ENCODE results near the gene LINC01488.

Gene LINC01488

GRCh38 chr11:69451289-69451688 lies 30.2 kb upstream of the LINC01488 start:
- H3K4me3 ChIP-seq (ENCODE audit: low read depth, low read length), result no peak overlapping the region
- DNase-seq (ENCODE audit: low read depth), result no peak
- TF ChIP-seq CTCF (IDR thresholded peaks at IDR 0.05; ENCODE audit: insufficient read depth, low read depth, low read length, missing control alignments), result no peak

GRCh38 chr11:69452206-69452987 lies 29.1 kb upstream of the LINC01488 start:
- no peak for DNase-seq (ENCODE audit: low read depth)

GRCh38 chr11:69453151-69453550 lies 28.3 kb upstream of the LINC01488 start:
- H3K4me3 ChIP-seq (ENCODE audit: low read depth, low read length), result no peak overlapping the region
- TF ChIP-seq CTCF (IDR thresholded peaks at IDR 0.05; ENCODE audit: insufficient read depth, low read depth, low read length, missing control alignments), result no peak
- no peak for DNase-seq (ENCODE audit: low read depth)

More at GRCh38 chr11:69452206-69452987, 29.1 kb upstream of the LINC01488 start:
- H3K4me3 ChIP-seq (ENCODE audit: low read depth, low read length), result no peak overlapping the region
- no peak for TF ChIP-seq CTCF (IDR thresholded peaks at IDR 0.05; ENCODE audit: insufficient read depth, low read depth, low read length, missing control alignments)

- no peak for DNase-seq (ENCODE audit: low read depth)
- TF ChIP-seq CTCF (IDR thresholded peaks at IDR 0.05; ENCODE audit: insufficient read depth, low read depth, low read length, missing control alignments), result no peak
- H3K4me3 ChIP-seq (ENCODE audit: low read depth, low read length), result no peak overlapping the region
Measured at GRCh38 chr11:69454018-69454417, 27.4 kb upstream of the LINC01488 start.

- TF ChIP-seq CTCF (IDR thresholded peaks at IDR 0.05; ENCODE audit: insufficient read depth, low read depth, low read length, missing control alignments), result no peak
- DNase-seq (ENCODE audit: low read depth), result no peak
- H3K4me3 ChIP-seq (ENCODE audit: low read depth, low read length), result no peak overlapping the region
Measured at GRCh38 chr11:69455969-69456368, 25.5 kb upstream of the LINC01488 start.

GRCh38 chr11:69456712-69457111 lies 24.8 kb upstream of the LINC01488 start:
- no peak overlapping the region for H3K4me3 ChIP-seq (ENCODE audit: low read depth, low read length)
- DNase-seq (ENCODE audit: low read depth), result no peak
- no peak for TF ChIP-seq CTCF (IDR thresholded peaks at IDR 0.05; ENCODE audit: insufficient read depth, low read depth, low read length, missing control alignments)

Data from GM12865 (cell line).